ENCODE results near the gene PLOD2. TPM values are rescaled to one million over a fixed set of nuclear protein-coding genes. Genes with fewer than 3 reads are reported as not detected.
A peak's percentile ranks its signal among the peaks of the same experiment; 100 is the strongest.

Gene PLOD2
- total RNA-seq, 1 donor, result 46.1 TPM

DNA sequence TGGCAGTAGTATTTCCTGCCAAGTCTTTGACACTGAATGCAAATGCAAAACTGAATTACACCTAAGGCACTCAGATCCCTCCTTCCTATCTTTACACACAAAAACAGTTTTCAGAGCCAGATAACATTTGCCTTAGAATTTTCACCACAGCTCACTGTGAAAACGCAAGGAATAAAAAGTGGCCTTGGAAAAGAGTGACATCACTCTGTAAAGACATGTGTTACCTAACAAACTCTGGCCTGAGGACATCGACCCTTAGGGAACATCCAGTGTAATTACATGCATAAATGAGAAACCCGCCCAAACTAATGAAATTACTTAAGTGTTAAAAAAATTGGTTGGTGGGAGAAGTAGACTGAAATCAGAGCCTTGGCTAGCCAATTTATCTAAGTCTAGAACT is 88.9 kb downstream of the PLOD2 start:
- no peak overlapping the region for H3K4me3 ChIP-seq (ENCODE audit: low read depth, low read length)
- DNase-seq (ENCODE audit: low read depth), result no peak
- TF ChIP-seq, protein P1, sequence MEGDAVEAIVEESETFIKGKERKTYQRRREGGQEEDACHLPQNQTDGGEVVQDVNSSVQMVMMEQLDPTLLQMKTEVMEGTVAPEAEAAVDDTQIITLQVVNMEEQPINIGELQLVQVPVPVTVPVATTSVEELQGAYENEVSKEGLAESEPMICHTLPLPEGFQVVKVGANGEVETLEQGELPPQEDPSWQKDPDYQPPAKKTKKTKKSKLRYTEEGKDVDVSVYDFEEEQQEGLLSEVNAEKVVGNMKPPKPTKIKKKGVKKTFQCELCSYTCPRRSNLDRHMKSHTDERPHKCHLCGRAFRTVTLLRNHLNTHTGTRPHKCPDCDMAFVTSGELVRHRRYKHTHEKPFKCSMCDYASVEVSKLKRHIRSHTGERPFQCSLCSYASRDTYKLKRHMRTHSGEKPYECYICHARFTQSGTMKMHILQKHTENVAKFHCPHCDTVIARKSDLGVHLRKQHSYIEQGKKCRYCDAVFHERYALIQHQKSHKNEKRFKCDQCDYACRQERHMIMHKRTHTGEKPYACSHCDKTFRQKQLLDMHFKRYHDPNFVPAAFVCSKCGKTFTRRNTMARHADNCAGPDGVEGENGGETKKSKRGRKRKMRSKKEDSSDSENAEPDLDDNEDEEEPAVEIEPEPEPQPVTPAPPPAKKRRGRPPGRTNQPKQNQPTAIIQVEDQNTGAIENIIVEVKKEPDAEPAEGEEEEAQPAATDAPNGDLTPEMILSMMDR (IDR thresholded peaks at IDR 0.05; ENCODE audit: insufficient read depth, low read length), result no peak

DNA sequence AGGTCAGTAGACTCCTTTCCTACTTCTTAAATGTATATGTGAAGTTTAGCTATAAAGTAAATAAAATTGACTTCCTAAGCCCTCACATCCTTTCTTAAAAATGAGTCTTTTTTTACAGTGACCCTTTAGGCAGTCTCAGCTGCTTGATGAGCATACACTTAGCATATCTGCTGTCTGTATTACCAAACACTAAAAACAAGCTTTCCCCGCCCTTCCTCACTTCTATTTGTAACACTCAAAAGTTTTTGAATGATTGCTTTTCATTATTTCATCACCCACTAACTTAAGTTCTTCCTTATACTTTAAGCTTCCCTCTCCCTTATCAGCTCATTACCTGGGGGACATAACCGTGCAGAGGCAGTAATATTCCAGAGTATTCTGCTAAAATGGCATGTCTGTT is 89.4 kb downstream of the PLOD2 start:
- TF ChIP-seq, protein P1 (IDR thresholded peaks at IDR 0.05; ENCODE audit: insufficient read depth, low read length), result no peak
- no peak for DNase-seq (ENCODE audit: low read depth)

DNA sequence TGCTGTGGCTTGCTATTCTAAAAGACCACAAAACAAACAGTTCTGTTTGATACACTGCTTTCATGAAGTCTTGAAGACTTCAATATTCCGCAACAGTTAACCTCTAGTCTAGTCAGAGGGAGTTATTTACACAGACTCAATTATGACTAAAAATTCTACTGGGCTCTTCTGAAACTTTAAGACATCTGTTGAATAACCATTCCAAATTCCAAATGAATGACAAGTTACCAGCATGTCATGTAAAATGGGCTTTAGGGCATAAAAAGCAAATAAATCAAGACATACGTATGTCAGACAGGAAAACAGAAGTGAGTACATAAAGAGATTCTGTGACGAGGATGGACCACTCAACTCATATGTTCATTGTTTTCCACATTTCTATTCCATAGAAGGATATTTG is 93.9 kb downstream of the PLOD2 start:
- TF ChIP-seq, protein P1 (IDR thresholded peaks at IDR 0.05; ENCODE audit: insufficient read depth, low read length), result no peak
- H3K4me3 ChIP-seq (ENCODE audit: low read depth, low read length), result no peak overlapping the region
- peak; percentile 13 for DNase-seq (ENCODE audit: low read depth)

More for the DNA sequence above, 89.4 kb downstream of the PLOD2 start:
- no peak overlapping the region for H3K4me3 ChIP-seq (ENCODE audit: low read depth, low read length)

DNA sequence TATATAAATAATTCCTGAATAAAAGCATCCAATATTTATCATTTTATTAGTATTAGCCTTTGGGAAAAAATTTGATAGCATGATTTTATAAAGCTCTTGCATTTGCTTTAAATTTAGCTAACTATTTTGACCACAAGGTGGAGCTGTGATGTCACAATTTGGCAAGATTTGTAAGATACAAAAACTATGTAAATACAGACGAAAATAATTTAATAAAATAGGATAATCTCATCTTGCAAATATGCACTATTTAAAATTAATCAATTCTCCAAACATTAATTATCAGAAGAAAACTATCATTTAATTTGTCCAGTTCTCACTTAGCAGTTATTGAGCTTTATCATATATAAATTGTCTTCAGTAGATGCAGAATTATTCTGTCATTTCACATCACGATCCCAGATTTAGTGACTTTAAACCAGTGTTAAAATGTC is 95.4 kb downstream of the PLOD2 start:
- TF ChIP-seq, protein P1 (IDR thresholded peaks at IDR 0.05; ENCODE audit: insufficient read depth, low read length), result peak; percentile 58
- no peak overlapping the region for H3K4me3 ChIP-seq (ENCODE audit: low read depth, low read length)
- DNase-seq (ENCODE audit: low read depth), result peak; percentile 90

DNA sequence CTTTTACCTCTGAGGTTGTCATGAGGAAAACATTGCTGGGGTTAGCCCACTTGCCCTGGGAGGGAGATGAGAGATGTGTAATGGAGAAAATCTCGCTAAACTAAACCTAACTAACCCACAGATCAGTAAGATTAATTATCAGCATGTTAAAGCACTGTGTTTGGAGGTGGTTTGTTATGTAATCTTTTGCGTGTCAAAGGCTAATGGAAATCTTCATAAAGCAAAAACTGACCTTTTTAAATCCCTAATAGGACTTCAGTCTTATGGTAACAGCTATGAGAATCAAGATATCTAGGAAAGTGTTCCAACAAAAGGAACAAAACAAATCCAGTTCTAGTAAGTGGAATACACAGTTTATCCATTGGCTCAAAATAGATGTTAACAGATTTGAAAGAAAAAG is 102.7 kb downstream of the PLOD2 start:
- DNase-seq (ENCODE audit: low read depth), result no peak
- TF ChIP-seq, protein P1 (IDR thresholded peaks at IDR 0.05; ENCODE audit: insufficient read depth, low read length), result no peak

DNA sequence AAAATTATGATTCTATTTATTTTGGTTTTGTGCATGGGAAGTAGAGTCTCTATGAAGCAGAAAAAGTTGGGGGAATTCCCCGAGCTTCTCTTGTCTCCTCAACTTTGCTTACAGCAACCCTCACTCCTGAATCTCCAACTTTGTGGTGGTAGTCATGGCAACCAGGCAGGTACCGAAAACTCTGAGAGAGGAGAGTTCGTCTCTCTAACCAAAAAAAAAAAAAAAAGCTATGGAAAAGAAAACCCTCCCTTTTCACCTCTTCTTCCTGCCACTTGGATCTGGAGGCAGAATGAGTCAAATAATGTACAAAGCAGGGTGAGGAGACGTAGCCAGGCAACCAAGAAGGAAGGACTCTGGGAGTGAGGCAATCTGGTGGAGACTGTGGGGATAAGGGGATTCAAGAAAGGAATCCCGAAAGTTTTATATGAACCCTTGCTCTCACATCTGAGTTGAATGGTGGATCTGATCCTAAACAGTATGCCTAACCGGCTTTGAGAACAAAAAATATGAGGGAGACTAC is 108.1 kb downstream of the PLOD2 start:
- no peak overlapping the region for H3K4me3 ChIP-seq (ENCODE audit: low read depth, low read length)
- TF ChIP-seq, protein P1 (IDR thresholded peaks at IDR 0.05; ENCODE audit: insufficient read depth, low read length), result no peak
- DNase-seq (ENCODE audit: low read depth), result no peak

More for the DNA sequence above, 102.7 kb downstream of the PLOD2 start:
- H3K4me3 ChIP-seq (ENCODE audit: low read depth, low read length), result no peak overlapping the region
